Measurements from ENCODE around the gene RHBDF2. TPM values are rescaled to one million over a fixed set of nuclear protein-coding genes. Genes with fewer than 3 reads are reported as not detected.

Gene RHBDF2
- total RNA-seq, 1 donor from 2014 or later = 30.7 TPM

DNA sequence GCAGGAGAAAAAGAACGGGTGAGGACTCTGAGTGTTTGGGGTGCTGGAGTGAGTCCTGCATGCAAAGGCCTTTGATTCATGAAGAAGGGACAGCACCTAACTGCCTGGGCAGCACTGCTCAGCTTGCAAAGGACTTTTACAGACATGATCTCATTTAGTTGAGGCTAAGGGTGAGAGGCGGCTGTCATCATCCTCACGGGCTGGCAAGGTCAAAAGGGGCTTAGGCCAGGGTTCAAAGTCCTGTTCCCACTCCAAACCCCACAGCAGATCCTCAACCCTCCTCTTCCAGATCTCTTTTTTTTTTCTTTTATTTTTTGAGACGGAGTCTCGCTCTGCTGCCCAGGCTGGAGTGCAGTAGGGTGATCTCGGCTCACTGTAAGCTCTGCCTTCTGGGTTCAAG lies 4.8 kb downstream of the RHBDF2 start:
- Mint-ChIP-seq H3K4me3 (ENCODE audit: unreplicated experiment) (no peak overlapping the region), H3K27ac (ENCODE audit: unreplicated experiment) (no peak overlapping the region), H3K36me3 (ENCODE audit: low read depth, unreplicated experiment) (peaks cover 4% of the 10 kb centered on the region), H3K4me1 (ENCODE audit: low read depth, unreplicated experiment) (peaks cover 31% of the 10 kb centered on the region), H3K27me3 (ENCODE audit: low read depth, unreplicated experiment) (no peaks in the 10 kb centered on the region), H3K9me3 (ENCODE audit: unreplicated experiment) (no peaks in the 10 kb centered on the region)
- Histone ChIP-seq H3K27me3 (ENCODE audit: insufficient read depth, low read length) (no peaks in the 10 kb centered on the region), H3K4me2 (ENCODE audit: low read length) (no peak overlapping the region), H3K4me1 (ENCODE audit: insufficient read depth, low read length) (peaks cover 53% of the 10 kb centered on the region), H3K9me3 (ENCODE audit: insufficient read depth, low read depth, low read length) (no peaks in the 10 kb centered on the region), H3K4me3 (ENCODE audit: insufficient read depth, low read depth, low read length) (no peak overlapping the region), H3K79me2 (ENCODE audit: insufficient read depth, low read length) (peaks cover 39% of the 10 kb centered on the region), H4K20me1 (ENCODE audit: insufficient read depth, low read length) (peaks cover 24% of the 10 kb centered on the region), H3K9ac (ENCODE audit: low read length) (no peak overlapping the region), H3K36me3 (ENCODE audit: insufficient read depth, low read length) (no peaks in the 10 kb centered on the region), H2AFZ (ENCODE audit: low read depth, low read length) (no peak overlapping the region), H3K27ac (ENCODE audit: low read depth, low read length) (no peak overlapping the region)
- TF ChIP-seq, protein P1, sequence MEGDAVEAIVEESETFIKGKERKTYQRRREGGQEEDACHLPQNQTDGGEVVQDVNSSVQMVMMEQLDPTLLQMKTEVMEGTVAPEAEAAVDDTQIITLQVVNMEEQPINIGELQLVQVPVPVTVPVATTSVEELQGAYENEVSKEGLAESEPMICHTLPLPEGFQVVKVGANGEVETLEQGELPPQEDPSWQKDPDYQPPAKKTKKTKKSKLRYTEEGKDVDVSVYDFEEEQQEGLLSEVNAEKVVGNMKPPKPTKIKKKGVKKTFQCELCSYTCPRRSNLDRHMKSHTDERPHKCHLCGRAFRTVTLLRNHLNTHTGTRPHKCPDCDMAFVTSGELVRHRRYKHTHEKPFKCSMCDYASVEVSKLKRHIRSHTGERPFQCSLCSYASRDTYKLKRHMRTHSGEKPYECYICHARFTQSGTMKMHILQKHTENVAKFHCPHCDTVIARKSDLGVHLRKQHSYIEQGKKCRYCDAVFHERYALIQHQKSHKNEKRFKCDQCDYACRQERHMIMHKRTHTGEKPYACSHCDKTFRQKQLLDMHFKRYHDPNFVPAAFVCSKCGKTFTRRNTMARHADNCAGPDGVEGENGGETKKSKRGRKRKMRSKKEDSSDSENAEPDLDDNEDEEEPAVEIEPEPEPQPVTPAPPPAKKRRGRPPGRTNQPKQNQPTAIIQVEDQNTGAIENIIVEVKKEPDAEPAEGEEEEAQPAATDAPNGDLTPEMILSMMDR (IDR thresholded peaks at IDR 0.05; ENCODE audit: insufficient read depth, low read depth, low read length) = no peak
- no peak for TF ChIP-seq EZH2 (IDR thresholded peaks at IDR 0.05; ENCODE audit: insufficient read depth, low read length)
- DNase-seq (ENCODE audit: low read depth) (no peak), FAIRE-seq (no peak)

DNA sequence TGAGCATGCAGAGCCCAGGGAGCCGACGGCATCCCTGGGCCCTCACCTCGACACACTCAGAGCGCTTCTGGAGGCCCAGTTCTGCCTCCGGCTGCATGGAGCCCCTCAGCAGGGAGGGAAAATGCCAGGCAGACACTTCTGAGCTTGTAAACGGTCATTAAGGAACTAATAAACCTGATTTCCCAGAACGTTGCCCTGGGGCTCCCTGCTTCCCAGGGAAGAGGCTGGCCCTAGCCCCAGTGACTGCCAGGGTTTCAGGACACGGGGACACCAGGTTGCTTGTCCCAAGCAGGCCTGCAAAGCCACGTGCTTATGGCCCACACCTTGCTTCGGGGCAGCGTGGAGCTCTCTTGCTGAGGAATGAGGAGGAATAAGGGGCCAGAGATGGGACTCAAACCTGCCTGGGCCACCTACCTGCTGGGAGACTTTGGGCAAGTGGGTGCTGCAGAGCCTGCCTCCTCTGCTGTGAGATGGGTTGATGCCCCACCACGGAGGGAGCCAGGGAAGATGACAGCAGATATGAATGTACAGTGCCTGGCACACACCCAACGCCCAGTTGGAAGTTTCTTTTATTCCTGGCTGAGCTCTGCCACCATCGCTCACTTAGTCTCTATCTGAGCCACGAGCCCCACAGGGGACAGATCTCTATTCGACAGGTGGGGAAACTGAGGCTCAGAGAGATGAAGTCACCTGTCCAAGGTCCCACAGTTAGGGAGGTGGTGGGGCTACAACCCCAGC lies 5.4 kb downstream of the RHBDF2 start:
- no peak overlapping the region for H3K4me2 ChIP-seq (ENCODE audit: low read length)
- H3K27me3 ChIP-seq (ENCODE audit: insufficient read depth, low read length) = no peaks in the 10 kb centered on the region
- Mint-ChIP-seq H3K27me3 (ENCODE audit: low read depth, unreplicated experiment) (no peaks in the 10 kb centered on the region), H3K4me3 (ENCODE audit: unreplicated experiment) (no peak overlapping the region), H3K4me1 (ENCODE audit: low read depth, unreplicated experiment) (peaks cover 31% of the 10 kb centered on the region), H3K9me3 (ENCODE audit: unreplicated experiment) (no peaks in the 10 kb centered on the region), H3K27ac (ENCODE audit: unreplicated experiment) (no peak overlapping the region), H3K36me3 (ENCODE audit: low read depth, unreplicated experiment) (peaks cover 4% of the 10 kb centered on the region)
- no peak for DNase-seq (ENCODE audit: low read depth)
- H4K20me1 ChIP-seq (ENCODE audit: insufficient read depth, low read length) = peaks cover 24% of the 10 kb centered on the region
- H3K79me2 ChIP-seq (ENCODE audit: insufficient read depth, low read length) = peaks cover 36% of the 10 kb centered on the region
- H2AFZ ChIP-seq (ENCODE audit: low read depth, low read length) = no peak overlapping the region
- H3K9ac ChIP-seq (ENCODE audit: low read length) = no peak overlapping the region
- TF ChIP-seq, protein P1 (IDR thresholded peaks at IDR 0.05; ENCODE audit: insufficient read depth, low read depth, low read length) = no peak
- no peak for TF ChIP-seq EZH2 (IDR thresholded peaks at IDR 0.05; ENCODE audit: insufficient read depth, low read length)
- H3K4me3 ChIP-seq (ENCODE audit: insufficient read depth, low read depth, low read length) = no peak overlapping the region
- no peaks in the 10 kb centered on the region for H3K9me3 ChIP-seq (ENCODE audit: insufficient read depth, low read depth, low read length)
- H3K4me1 ChIP-seq (ENCODE audit: insufficient read depth, low read length) = peaks cover 51% of the 10 kb centered on the region
- FAIRE-seq = no peak
- no peaks in the 10 kb centered on the region for H3K36me3 ChIP-seq (ENCODE audit: insufficient read depth, low read length)
- H3K27ac ChIP-seq (ENCODE audit: low read depth, low read length) = no peak overlapping the region
